Fibroblast of upper back skin (primary cell): Measurements from ENCODE around the gene METRNL.

ENCODE experiments used
- DNase-seq: peaks from one replicate; pipeline ENCODE4 v3.0.0-alpha.2; 2013

METRNL gene

DNA sequence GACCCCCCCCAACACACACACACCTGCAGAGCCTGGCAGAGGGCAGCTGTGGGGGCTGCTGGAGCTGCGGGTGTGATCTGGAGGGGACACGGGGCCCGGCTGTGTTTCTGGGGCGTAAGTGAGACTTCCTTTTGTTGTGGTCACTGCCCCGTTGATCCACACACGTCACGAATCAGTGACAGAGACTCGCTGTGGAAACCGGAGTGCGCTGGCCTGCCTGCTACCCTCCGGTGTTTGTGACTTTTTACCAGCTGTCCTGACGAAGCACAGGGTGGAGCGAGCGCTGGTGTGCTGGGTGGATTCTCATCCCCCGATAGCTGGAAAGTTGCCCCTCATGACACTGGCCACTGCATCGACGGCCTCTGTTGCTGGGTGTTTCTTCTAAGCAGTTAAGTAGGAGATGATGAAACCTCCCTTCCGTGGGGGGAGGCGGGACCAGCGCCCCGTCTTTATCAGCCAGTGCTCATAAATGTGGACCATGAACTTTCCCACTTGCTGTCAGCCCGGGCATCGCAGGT, 2.3 kb downstream of the METRNL start:
- DNase-seq, result no peak

DNA sequence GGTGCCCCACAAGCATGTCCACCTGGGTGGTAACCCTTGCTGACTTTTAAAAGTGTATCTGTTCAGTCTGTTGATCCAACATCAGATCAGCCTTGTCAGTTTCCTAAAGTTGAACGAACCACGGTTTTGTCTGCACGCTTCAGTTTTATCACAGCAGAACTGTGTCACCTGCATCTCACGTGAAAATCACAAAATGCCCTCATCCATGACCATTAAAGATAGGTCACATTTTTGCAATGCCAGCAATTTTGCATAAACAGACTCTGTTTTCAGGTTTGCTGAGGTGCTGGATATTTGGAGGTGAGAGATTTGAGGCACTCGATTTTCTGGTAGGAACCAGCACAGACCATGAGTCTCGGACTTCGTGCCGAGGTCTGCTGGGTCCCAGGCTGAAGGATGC, 3.0 kb downstream of the METRNL start:
- no peak for DNase-seq

DNA sequence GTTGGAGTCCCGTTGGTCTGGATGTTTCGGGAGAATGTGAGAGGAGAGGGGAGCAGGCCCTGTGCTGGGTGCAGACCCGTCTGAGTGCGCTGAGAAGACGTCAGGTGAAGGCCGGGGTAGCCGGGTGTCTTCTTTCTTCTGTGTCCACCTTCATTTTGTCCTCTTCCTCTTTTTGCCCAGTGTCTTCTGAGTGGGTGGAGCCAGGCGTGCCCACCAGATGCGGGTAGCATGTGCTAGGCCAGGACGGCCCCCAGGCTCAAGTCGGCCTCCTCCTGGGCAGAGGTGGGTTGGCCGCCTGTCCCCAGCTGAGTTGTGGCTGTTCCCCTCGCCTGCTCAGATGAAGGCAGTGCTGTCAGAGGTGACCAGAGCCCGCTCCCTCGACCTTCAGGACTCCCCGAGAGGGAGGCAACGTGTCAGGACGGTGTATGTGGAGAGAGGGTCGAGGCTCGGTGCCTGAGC, 3.5 kb downstream of the METRNL start:
- no peak for DNase-seq

DNA sequence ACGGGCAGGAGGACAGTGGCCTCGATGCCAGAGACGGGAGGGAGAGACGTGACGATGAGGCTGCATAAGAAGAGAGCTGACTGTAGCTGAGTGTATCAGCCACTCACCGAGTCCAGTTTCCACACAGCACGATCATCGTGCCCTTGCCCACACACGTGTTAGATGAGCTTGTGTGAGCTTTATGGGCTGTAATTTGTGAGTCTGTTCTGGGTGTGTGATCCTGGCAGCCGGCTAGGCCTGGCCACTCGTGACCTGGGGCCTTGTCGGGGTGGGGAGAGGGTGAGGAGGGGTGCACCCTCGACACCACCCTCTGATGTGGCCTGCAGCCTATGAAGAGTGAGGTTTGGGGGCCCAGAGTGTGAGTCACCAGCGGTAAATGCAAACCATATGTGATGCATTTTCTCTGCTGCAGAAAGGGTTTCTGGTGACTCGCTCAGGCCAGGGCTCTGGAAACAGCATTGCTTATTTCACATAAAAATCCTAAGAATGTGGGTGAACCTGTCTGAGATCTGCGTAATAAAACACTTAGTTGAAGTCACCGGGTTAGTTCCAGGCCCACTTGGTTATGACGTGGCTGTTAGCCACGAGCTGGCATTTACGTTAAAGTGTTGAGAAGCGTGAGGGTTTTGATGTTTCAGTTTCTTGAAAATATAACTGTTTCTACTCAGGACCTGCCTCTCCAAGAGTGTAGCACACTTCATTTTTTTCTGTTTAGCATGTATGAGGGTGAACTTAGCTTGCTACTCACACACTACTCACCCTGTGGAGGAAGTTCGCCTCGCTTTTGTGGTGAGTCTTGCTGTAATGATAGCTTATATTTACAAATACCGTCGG, 4.2 kb downstream of the METRNL start:
- DNase-seq, result peak; percentile 97

DNA sequence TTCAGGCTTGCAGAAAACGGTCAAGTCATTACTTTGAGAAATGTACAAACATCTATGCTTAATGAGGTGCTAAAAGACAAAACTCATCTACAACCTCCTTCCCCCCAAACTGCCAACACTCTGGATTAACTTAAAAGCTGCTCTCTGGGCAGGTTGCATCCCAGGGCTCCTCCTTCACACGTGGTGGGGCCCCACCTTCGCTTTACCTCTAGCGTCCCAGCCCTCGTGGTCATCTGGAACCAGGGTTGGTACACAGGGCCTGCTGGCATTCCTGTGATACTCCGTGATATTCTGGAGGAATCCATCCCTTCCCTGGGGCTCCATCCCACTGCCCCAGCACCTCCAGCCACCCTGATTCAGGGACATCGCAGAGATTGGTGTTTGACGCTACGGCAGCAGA, 4.8 kb downstream of the METRNL start:
- no peak for DNase-seq

DNA sequence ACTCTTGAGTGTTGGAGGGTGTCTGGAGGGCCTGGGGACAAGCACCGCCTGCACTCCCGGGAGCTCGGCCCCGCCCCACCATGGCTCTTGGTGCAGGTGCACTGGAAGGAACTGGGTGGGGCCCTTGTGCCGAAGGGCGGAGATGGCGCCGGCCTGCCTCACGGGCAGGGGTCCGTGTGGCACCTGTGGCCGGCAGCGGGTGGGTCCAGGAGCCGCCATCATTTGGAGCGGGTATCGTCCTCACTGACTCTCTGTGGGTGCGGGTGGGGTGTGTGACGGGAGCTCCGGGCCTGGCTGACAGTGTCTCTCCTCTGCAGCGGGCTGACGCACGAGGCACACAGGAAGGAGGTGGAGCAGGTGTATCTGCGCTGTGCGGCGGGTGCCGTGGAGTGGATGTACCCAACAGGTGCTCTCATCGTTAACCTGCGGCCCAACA, 5.2 kb downstream of the METRNL start:
- no peak for DNase-seq

DNA sequence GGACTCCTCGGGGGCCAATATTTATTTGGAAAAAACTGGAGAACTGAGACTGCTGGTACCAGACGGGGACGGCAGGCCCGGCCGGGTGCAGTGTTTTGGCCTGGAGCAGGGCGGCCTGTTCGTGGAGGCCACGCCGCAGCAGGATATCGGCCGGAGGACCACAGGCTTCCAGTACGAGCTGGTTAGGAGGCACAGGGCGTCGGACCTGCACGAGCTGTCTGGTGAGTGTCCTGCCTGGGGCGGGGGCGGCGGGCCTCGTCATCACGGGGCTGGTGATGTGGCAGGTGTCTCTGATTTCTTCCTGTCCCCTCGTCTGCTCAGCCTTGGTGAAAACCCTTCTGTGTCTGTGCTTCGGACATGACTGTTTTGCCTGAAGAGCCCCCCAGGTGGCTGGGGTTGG, 5.7 kb downstream of the METRNL start:
- no peak for DNase-seq

DNA sequence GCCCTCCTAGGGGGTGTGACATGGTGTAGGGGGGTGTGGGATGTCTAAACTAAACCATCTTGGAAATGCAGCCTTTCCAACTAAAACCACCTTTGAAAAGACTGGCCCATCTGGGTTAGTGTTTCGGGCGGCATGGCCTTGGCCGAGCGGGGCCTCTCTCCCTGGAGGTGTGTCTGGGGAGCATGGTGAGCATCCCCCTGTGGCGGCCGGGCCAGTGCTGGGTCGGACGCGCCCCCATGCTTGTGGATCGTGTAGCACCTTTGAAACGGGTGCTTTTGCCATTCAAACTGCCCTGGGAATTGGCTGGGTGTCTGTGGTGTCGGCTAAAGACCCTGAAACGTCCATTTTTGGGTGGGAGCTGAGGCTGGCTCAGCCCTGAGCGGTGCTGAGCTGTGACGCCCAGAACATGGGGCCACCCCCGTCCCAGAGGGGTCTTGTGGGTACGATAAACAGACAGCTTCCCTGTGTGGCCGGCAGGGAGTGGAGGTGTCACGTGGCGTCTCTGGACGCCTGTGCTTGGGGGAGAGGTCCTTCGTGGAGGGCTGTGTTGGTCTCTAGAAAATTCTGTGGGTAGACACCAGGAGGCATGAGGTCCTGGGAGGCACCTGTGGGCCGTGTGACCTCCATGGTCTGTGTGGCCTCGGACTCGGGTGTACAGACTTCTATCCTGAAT, 6.3 kb downstream of the METRNL start:
- no peak for DNase-seq

DNA sequence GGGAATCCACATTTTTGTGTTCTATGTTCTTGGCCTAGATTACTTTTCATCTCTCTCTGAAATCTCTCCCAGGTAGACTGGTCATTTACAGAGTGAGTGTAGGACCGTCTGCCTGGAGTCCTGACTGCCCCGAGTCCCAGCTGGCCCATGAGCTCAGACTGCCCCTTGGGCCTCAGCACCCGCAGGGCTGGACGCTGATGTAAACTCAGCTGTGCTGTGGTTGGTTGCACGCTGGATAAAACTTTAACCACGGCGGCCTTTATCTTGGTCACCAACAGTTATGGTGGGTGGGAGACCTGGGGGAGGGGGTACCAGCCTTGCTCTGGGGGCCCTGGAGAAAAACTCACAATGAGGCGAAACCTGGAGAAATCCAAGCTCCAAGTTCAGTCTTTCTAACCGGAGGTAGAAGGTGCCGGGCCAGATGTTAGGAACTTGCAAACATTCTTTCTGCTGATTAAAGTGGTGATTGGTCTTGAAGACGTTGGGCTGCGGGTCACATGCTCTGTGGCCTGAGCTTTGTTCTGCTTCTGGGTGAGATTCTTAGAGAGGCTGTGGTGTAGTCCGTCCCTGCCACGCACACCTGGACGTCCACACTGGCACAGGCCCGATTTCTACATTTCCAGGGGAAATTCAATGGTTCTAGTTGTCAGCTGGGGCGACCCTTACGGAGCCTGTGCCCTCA, 6.9 kb downstream of the METRNL start:
- no peak for DNase-seq

DNA sequence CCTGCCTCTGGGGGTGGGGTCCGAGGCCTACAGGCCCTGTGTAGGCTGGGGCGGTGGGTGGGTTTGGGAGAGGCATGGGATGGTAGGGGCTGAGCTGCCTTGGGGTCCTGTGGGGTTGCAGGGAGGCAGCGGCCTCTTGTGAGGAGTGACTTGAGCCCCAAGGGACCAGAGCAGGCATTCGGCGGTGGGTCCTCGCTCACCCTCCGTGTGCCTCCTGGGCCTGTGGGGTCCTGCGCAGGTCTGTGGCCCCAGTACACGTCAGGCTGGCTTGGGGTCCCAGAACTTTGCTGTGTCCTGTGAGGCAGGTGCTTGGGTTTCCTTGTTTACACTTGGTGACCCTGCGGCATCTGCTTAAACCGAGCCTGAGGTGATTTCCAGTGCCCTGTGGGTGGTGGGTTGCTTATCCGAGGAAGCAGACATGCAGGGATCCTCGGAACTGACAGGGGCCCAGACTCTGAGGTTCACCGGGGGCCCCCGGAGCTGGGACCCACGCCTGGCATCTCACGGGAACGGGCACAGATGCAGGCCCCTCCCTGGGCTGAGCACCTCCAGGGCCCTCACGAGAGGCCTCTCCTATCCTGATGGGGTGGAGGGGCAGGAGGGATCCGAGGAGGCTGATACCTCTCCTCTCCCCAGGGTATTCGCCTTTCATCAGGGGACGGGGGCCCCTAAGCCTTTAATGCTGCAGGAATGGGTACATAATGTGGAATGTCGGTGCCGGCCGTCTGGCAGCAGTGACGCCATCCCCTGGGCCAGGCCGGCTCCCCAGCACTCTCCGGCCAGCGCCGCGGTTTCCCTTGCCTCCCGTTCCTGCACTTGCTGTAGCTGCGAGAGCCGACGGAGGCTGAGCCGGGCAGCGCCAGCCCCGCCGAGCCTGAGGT, 7.7 kb downstream of the METRNL start:
- DNase-seq, result no peak

DNA sequence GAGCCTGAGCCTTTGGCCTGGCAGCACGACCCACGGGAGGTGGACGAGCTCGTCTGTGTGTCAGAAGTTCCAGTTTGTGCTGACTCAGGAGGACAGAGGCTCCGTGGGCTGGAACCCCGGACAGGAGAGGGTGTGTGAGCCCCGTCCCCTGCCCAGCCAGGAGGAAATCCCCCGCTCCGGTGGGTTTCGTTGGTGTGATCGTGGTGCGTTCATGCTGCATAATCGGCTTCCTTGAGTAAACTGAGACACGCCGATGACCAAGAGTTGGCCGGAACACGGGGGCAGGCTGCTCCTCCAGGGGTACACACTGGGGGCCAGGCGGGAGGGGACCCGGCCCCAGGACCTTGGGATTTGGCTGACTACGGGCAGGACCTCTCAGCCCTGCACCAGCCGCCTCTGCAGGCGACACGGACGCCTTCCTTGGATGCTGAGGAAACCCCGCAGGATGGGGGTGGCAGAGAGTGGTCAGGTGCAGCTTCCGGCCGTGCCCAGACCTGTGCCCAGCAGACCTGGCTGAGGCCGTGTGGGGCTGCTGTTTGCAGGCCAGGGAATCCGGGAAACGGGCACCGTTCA, 8.5 kb downstream of the METRNL start:
- no peak for DNase-seq

DNA sequence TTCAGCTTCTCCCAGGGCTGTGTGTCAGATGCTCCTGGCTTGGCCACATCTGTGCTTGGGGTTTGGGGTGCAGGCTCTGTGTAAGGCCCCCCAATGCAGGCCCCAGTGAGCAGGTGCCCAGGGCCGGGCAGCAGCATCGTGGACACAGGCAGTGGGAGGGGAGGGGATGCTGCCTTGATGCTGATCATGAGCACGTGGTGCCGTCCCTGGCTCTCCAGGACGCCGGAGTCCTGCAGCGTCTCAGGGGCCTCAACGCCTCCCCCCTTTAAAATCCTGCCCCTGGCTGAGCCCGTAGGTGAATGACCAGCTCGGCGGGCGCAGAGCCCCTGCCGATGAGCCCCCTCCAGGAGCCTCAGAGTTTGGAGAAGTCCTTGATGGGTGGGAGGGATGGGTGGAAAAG, 9.0 kb downstream of the METRNL start:
- DNase-seq, result no peak

DNA sequence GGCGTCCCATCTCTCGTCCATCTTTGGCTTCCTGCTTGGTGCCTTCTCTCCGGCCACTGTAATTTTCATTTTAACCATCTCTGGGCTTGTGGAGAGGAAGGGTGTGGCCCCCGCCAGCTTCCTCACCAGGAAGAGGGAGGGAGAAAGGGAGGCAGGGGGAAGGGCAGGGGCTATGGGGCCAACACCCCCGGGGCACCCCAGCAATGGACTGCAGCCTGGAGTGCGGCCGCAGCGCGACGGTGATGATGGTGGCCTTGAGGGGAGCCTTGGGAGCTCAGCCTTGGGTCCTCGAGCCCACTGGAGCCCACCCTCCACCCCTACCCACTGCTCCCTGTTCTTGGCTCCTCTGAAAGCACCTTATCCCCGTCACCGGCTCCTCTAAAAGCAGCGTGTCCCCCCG, 9.5 kb downstream of the METRNL start:
- no peak for DNase-seq

DNA sequence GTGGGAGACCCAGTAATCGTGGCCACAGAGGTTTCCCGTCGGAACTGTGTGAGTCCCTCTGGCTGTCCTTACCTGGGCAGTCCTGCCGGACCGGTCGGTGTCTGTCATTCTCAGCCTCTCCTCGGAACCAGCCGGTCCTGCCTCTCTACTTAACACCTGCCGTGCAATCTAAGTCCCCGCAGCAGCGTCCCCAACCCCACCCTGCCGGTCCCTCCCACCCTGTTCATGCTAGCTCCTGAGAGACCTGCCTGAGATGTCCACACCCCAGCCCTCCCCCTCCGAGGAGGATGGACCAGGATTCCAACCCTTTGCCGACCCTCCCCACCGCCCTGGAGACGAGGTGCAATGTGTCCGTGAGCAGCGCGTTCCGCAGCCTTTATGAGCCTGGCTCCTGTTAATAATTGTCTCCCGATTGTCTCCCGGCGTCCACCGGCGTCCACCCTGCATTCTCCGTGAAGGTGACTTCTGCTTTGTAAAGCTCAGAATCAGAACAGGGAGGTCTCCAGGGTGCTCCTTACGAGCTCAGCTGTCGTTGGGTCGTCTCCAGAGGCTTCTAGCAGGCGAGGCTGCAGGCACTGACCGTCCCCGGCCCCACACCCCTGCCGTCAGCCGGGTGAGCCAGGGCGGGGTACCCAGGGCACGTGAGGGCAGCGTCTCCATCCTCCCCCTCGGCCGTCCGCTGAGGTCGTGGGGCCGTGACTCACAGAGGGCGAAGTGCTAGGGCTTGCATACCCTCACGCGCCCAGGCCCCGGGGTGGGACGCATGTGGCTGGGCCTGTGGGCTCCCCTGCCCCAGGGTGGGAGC, 10.1 kb downstream of the METRNL start:
- DNase-seq, result no peak

DNA sequence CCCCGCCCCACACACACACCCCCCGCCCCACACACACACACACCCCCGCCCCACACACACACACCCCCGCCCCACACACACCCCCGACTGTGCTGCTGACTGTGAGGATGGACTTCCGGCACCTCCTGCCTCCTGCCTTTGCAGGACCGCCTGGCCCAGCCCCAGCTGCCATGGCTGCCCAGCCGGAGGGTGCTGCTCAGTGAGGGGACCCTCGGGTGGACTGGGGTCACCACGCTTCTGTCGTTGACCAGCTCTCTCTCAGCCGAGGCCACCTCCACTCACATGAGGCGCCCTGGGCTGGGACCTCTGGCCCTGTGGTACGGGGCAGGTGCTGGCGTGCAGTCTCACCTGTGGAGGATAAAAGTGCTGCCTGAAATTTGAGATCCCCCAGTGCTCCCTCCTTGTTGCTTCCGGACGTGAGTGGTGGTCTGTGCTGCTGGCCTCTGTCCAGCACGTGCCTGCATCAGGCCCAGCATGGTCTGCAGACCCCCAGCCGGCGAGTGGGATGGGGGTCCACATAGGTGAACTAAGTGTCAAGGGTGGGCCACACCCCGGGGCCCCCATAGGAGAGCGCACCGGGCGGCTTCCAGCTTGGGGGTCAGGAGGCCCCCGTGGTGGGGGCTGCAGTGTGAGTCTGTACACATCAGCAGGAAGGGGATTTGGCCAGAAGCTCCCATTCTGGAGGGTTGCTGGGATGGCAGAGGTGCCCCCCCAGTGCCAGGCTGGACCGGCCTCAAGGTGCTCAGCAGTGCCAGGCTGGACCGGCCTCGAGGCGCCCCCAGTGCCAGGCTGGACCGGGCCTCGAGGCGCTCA, 11.2 kb downstream of the METRNL start:
- no peak for DNase-seq

DNA sequence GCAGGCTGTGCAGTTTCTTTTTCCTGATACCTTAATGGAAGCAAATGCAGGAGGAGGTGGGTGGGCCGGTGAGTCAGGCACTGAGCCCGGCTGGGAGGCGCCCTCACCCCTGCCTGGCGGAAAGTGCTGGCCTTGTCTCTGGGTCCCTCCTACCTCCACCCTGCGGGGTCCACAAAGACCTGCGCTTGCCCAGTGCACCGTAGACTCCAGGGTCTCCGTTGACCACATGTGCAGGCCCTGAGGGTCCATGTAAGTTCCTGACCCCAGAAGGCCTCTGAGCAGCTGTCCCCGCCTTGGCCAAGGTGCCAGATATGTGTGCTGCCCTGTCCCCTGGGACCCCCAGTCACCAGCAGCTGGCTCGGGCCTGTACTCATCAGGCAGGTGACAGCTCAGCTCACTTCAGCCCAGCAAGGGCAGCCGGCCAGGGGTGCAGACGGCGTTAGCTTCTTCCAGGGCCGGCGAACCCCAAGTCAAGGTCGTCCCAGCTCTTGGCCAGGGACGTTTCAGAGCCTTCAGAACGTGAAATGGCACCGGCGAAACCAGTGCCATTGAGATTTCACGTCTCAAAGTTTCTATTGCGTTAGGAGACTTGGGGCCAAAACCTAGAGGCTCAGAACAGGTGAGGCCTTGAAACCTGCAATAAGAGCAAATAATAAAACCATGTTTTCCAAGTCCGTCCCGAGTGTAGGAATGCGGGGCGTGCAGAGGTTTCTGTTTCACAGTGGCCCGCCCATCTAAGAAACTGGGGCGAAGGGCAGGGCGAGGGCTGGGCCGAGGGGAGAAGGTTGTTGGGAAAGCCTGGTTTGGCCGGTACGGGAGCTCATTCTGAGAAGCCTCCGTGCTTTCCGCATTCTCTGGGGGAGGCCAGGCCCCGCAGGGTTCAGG, 12.1 kb downstream of the METRNL start:
- DNase-seq, result no peak

DNA sequence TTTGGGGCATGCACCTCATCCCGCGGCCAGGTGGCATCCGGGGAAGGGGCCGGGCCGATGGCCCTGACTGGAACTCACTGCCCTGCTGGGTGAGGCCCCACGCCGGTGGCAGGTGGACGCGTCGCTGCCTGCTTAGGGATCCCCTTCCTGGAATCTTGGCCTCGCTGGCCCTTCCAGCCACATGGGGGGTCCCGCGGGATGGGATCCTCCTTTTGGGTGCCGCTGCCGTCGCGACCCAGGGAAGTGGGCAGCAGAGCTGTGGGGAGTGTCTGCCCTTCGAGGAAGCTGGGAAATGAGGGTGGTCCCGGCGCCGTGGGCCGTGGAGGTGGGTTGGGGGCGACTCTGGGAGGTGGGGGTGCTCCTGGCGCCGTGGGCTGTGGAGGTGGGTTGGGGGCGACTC, 12.8 kb downstream of the METRNL start:
- no peak for DNase-seq

DNA sequence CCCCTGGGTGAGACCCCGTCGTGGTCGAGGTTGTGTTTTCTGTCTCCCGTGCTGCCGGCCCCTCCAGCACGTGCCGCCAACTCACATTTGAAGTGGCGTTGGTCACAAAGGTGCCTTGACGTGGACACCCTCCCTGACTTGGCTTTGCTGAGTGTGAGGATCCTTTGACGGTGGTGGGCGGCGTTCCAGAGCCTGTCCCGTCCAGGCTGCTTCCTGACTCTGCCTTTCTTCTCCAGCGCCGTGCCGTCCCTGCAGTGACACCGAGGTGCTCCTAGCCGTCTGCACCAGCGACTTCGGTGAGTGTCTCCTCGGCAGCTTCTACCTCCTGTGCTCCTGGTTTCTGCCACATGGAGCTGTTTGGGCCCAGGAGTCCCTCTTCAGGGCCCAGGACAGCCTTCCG, 13.5 kb downstream of the METRNL start:
- DNase-seq, result no peak

DNA sequence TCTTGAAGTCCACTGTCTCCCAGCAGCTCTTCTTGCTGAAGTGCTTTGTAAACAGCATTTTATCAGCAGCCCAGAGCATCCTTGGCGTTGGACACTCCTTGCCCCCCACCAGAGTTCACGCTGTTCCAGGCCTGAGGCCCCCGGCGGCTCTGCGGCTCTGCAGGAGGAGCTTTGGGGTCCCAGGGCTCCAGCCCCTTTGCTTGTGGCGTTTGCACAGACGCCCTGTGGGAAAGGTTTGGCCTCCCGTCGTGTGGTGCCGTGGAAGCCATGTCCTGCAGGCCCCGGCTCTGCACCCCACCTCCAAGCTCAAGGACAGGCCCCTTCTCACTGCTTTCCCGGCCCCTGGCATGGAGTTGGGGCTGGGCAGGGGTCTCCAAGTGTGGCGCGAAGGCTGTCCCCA, 14.1 kb downstream of the METRNL start:
- DNase-seq, result no peak
